GM19238 (cell line): ENCODE measurements around the gene SLC66A3.
"Not testable (repeated sequence)": the region's sequence is repeated elsewhere in the genome, so short reads cannot be mapped to it uniquely, and the experiment has no call there.

Experiments
- DNase-seq: peaks from one replicate; pipeline ENCODE4 v3.0.0; 2011; ENCODE audit warnings: low spot score; ENCODE audit not compliant: insufficient read length

SLC66A3 gene

DNA sequence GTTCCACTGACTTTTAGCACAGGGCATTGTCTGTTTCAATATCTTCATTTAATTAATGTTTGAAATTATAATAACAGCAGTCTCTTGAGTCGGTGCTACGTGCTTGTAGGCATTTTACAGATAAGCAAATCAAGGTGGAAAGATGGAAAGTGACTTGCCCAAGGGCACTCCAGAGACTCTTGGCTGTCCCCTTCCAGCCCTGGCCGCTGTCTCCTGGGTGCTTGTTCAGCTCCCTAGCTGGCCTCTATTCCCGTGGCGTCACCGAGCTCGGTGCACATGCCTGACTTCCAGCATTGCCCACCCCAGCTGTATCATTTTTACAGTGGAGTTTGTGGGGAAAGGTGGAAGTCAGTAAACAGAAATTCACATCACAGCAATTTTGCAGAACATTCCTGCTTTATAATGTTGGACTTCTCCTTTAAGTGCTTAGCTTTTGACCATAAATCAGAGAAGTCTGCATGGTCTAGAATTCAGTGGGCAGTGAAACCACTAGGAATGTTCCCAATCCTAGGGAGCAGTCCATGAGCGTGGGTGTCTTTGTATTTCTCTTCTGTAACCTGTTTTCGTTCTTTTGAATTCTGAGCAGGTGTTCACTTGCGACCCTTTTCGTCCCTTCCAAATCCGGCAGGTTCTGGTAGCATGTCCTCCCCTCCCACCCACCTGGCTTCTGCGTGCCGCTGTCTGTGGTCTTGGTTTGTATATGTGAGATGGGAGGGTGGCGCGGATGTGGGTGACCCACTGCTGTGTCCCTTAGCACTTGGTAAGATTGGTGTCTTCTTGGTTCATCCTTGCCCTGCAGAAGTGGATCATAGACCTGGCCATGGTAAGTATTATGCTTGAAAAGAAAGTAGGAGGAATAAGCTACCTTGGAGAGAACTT is 8.4 kb downstream of the SLC66A3 start:
- DNase-seq = no peak

DNA sequence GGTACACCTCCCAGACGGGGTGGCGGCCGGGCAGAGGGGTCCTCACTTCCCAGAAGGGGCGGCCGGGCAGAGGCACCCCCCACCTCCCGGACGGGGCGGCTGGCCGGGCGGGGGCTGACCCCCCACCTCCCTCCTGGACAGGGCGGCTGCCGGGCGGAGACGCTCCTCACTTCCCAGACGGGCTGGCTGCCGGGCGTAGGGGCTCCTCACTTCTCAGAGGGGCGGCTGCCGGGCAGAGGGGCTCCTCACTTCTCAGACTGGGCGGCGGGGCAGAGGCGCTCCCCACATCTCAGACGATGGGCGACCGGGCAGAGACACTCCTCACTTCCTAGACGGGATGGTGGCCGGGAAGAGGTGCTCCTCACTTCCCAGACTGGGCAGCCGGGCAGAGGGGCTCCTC is 9.8 kb downstream of the SLC66A3 start:
- DNase-seq = not testable (repeated sequence)

GRCh38 chr2:11166476-11166875 is 11.2 kb downstream of the SLC66A3 start:
- no peak for DNase-seq

DNA sequence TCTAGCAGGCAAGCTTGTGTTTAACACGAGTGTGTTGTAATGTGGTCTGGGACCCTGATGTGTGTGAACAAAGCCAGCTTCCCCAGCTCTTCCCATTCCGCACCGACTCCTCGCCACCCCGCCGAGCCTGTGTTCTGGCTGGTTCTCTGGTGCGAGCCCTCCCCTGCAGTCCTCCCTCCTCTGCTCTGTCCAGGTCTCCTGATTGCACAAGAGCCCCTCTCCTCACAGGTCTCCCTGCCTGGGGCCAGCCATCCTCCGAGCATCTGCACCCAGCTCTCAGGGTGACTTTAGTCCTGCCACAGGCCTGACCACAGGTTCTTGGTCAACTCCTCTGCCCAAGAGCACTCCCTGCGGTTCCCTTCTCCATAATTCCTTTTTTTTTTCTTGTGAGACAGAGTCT is 13.2 kb downstream of the SLC66A3 start:
- DNase-seq = no peak

DNA sequence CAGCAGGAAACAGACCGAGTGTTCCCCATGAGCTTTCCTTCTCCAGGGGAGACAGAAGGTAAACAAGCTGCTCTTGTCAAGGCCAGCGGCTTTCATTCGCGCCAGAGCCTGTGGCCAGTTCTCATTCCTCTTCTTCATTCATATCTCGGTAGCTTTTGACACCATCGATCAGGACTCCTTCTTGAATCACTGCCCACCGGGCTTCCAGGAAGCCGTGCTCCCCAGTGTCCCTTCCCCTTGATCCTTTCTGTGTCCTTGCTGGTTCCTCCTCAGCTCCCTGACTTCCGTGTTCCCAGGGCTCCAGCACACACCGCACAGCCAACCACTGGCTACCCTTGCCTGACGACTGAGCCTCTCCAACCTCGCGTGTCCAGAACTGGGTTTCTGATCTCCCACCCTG is 14.1 kb downstream of the SLC66A3 start:
- DNase-seq = no peak

DNA sequence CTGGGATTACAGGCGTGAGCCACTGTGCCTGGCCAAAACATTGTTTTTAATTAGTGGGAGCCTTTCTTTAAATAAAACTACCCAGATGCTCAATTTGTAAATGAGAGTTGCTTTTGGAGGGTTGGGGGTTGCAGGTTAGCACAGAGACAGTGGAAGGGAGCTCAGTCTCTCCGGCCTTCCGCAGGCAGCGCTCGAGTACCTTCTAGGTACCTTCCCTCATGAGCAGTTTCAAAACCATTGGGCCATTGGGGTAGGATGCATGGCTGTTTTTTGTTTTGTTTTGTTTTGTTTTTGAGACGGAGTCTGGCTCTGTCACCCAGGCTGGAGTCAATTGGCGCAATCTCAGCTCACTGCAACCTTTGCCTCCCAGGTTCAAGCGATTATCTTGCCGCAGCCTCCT is 19.0 kb downstream of the SLC66A3 start:
- DNase-seq = no peak

GRCh38 chr2:11175293-11175795 is 20.1 kb downstream of the SLC66A3 start:
- no peak for DNase-seq

DNA sequence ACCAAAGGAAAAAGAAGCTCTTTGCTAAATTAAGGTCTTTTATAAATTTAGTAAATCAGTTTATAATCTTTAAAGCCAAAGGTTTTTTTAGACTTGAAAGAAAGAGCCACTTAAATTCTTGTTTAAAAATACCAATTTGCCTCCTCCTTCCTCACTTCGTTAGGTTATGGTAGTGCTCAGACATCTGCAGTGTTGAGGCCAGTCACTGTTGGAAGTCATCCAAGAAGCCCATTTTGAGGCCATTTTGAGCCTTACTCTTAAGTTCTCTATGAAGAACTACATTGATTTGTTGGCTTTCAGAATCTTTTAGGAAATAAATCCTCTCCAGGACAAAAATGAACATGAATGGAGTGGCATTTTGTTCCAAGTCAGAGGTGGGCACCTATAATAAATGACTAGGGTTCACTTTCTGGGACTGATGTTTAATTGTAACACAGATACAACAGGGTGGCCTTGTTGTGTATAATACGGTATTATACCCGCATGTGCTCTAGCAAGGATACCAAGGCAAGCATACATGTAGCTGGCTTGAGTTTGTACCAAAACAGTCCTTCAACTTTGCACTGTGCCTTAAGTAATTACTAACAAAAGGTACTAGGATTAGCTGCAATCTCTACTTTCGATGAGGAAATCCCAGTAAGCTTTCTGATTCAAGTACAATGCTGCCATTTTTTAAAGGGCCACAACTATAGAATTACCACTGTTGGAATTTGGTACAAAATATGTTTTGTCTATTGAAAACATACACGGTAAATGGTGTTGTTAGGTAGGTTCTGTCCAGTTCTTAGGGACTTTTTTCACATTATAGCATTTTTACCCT is 22.8 kb downstream of the SLC66A3 start:
- DNase-seq = no peak

DNA sequence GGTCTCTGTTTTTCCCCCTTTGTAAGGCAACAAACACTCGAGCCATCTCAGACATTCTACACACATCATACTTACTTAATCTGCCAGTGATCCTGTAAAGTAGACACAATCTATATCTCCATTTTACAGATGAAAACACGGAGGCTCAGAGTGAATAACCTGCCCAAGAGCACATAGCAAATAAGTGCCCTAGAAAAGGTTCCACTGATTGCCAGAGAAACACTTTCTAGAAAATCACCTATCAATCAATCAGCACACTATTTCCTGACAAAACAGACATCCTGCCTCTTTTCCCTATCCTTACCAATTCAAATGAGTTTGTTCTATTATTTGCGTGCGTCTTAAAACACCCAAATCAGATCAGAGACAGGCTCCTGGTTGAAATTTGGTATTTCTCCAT is 23.9 kb downstream of the SLC66A3 start:
- DNase-seq = no peak

GRCh38 chr2:11179899-11180298 is 24.6 kb downstream of the SLC66A3 start:
- no peak for DNase-seq

- no peak for DNase-seq
Measured at GRCh38 chr2:11180653-11181052, 25.4 kb downstream of the SLC66A3 start.

- no peak for DNase-seq
Measured at GRCh38 chr2:11182951-11183350, 27.7 kb downstream of the SLC66A3 start.

DNA sequence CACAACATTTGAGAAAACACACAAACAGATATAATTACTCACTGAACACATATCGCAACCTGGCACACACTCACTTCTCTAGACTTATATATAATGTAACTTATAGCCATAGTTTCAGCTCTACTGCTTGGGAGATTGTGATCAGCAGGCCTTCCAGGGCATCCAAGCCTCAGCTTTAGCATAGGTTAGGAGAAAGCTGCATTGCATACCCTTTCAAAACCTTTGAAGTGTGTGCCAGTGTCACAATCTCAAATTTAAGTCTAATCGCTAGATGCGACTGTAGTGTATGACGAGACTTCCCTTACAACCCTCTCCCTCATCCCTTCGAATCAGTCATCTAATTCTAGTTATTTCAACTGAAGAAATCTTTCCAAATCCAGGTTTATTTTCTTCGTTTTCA is 30.9 kb downstream of the SLC66A3 start:
- DNase-seq = no peak

DNA sequence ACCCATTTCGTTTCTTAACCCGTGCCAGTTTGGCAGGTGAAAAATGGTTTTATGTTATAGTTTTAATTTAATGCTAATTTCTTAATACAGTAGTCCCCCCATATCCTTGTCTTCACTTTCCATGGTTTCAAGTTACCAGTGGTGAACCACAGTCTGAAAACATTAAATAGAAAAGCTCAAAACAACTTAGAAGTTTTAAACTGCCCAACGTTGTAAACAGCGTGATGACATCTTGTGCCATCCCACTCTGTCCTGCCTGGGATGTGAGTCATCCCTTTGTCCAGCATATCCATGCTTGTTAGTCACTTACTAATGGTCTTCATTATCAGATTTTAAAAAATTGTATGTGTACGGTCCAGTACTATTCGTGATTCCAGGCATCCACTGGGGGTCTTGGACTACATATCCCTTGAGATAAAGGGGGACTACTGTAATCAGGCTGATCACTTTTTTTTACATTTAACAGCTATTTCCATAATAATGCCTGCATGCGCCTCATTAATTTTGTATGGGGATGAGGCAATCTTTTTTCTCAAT is 31.9 kb downstream of the SLC66A3 start:
- no peak for DNase-seq

GRCh38 chr2:11187731-11188130 is 32.5 kb downstream of the SLC66A3 start:
- no peak for DNase-seq

- DNase-seq = no peak
Measured at GRCh38 chr2:11196246-11196645, 41.0 kb downstream of the SLC66A3 start.

- DNase-seq = no peak
Measured at GRCh38 chr2:11200651-11201050, 45.4 kb downstream of the SLC66A3 start.

GRCh38 chr2:11201969-11202368 is 46.7 kb downstream of the SLC66A3 start:
- DNase-seq = no peak

DNA sequence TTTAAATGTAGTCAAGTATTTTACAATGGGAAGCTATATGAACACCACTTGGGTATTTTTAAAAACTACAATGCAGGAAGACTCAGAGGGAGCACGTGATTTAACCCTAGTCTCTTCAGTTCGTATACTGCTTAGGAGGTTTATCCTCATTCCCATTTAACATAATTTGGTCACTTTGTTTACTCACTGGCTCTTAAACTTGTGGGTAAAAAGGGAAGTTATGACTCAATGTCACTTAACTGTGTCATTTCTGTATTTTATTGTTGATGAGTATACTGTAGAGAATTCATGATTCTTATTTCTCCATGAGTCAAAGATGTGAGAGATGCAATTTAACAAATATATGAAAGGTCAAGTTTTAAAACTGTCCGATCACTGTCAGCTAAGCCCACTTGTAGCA is 48.2 kb downstream of the SLC66A3 start:
- no peak for DNase-seq

GRCh38 chr2:11208083-11208482 is 52.8 kb downstream of the SLC66A3 start:
- DNase-seq = no peak

GRCh38 chr2:11212645-11213044 is 57.4 kb downstream of the SLC66A3 start:
- DNase-seq = no peak

DNA sequence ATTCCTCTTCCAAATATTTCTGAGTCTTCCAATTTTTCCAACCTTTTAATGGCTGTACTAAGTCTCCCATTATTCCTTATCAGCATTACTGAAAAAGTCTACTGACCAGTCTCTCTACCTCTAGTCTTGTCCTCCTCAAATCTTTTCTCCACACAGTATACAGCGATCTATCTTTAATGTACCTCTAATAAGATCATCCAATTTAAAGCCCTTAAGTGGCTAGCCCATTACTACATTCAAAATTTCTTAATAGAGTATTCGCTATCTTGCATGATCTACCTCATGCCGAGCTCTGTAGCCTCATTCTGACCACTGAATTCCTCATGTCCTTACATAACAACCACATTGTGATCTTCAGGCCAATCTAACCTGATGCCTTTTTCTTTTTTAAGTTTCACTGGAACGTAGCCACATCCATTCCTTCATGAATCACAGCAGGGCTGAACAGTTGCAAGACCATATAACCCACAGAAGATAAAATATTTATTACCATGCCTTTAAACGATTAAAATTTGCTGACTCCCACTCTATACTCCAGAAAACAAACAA is 57.9 kb downstream of the SLC66A3 start:
- no peak for DNase-seq
